Stimulated activated CD4-positive, alpha-beta T cell treated with anti-CD3 and anti-CD28 coated beads, TNF-alpha, amount 100 ng/mL, for 4 hours (primary cell): ENCODE data around the gene LY6G6F.
"Not testable (repeated sequence)": the region's sequence is repeated elsewhere in the genome, so short reads cannot be mapped to it uniquely, and the experiment has no call there.

ENCODE experiments used
- DNase-seq, 3 experiments: peaks; one replicate each; pipeline ENCODE4 v3.0.0-alpha.2; 2020; ENCODE audit warnings: low read depth in 3 of 3

Gene LY6G6F

GRCh38 chr6:31701666-31702404, 4.8 kb upstream of the LY6G6F start:
- DNase-seq, result no peak

GRCh38 chr6:31702405-31702818, 4.3 kb upstream of the LY6G6F start:
- DNase-seq, result no peak

- peak; percentile 89 to 94 (median 92) for DNase-seq
Observed at GRCh38 chr6:31702819-31703716, 3.6 kb upstream of the LY6G6F start, which contains the start of gene ABHD16A. Gene ABHD16A (minus strand): TSS chr6:31703324. CDS start chr6:31703281, 43 bp downstream.

- DNase-seq, result no peak
Observed at GRCh38 chr6:31705931-31706330, 735 bp upstream of the LY6G6F start.

GRCh38 chr6:31707701-31708100, 1.0 kb downstream of the LY6G6F start:
- no peak for DNase-seq

- no peak for DNase-seq
Observed at GRCh38 chr6:31708224-31708623, 1.6 kb downstream of the LY6G6F start.

GRCh38 chr6:31709157-31709556, 2.5 kb downstream of the LY6G6F start:
- not testable (repeated sequence) for DNase-seq

- no peak for DNase-seq
Observed at GRCh38 chr6:31710523-31711219, 4.0 kb downstream of the LY6G6F start.

- no peak for DNase-seq
Observed at GRCh38 chr6:31711233-31711632, 4.6 kb downstream of the LY6G6F start.

- no peak for DNase-seq
Observed at GRCh38 chr6:31712296-31712695, 5.6 kb downstream of the LY6G6F start.

- no peak for DNase-seq
Observed at GRCh38 chr6:31713465-31713864, 6.8 kb downstream of the LY6G6F start.

- DNase-seq, result no peak
Observed at GRCh38 chr6:31713991-31714684, 7.5 kb downstream of the LY6G6F start.

- DNase-seq, result no peak
Observed at GRCh38 chr6:31715022-31715958, 8.6 kb downstream of the LY6G6F start, which contains the start of gene LY6G6D. Gene LY6G6D (plus strand): TSS chr6:31715348. CDS start chr6:31715356, 8 bp downstream.

- DNase-seq, result no peak
Observed at GRCh38 chr6:31717499-31718222, 11.0 kb downstream of the LY6G6F start.

GRCh38 chr6:31718265-31718664, 11.6 kb downstream of the LY6G6F start:
- no peak for DNase-seq

- DNase-seq, result no peak
Observed at GRCh38 chr6:31719001-31719400, 12.3 kb downstream of the LY6G6F start.

GRCh38 chr6:31720196-31720770, 13.6 kb downstream of the LY6G6F start:
- DNase-seq, result no peak

- no peak for DNase-seq
Observed at GRCh38 chr6:31721351-31722020, 14.8 kb downstream of the LY6G6F start, which contains the start of gene LY6G6C. Gene LY6G6C (minus strand): TSS chr6:31721746. CDS start chr6:31721679, 67 bp downstream.

- no peak for DNase-seq
Observed at GRCh38 chr6:31722173-31722572, 15.5 kb downstream of the LY6G6F start.
